Uterus (tissue), 4 donors: Measurements from ENCODE around the gene ADGRL3. TPM values are rescaled to one million over a fixed set of nuclear protein-coding genes. Genes with fewer than 3 reads are reported as not detected.

Experiments
- DNase-seq, 2 donors: peaks; one replicate each; pipeline ENCODE4 v3.0.0-alpha.2; 2019 to 2020
- H3K27ac ChIP-seq, 2 donors: fragments of 200-600 bp; sonication (generic); 1 replicate in 1 of 2; 2 replicates in 1 of 2; pipeline ENCODE4 v1.5.1; 2016 to 2018
- H3K27me3 ChIP-seq, 2 donors: fragments of 200-600 bp; sonication (generic); one replicate each; pipeline ENCODE4 v1.5.1; 2018 to 2019; ENCODE audit warnings: control low read depth in 1 of 2
- H3K36me3 ChIP-seq, 2 donors: fragments of 200-600 bp; sonication (generic); one replicate each; pipeline ENCODE4 v1.5.1; 2019; ENCODE audit warnings: control low read depth in 1 of 2
- H3K4me1 ChIP-seq, 2 donors: fragments of 200-600 bp; sonication (generic); one replicate each; pipeline ENCODE4 v1.5.1; 2018 to 2019; ENCODE audit warnings: control low read depth in 1 of 2
- H3K4me3 ChIP-seq, 2 donors: fragments of 200-600 bp; sonication (generic); 1 replicate in 1 of 2; 2 replicates in 1 of 2; pipeline ENCODE4 v1.5.1; 2018 to 2019; ENCODE audit warnings: mild to moderate bottlenecking in 1 of 2
- H3K9me3 ChIP-seq, 2 donors: fragments of 200-600 bp; sonication (generic); one replicate each; pipeline ENCODE4 v1.5.1; 2019; ENCODE audit warnings: control low read depth in 1 of 2
- POLR2A ChIP-seq, 2 donors: fragments of 450-650 bp; IDR thresholded peaks; one replicate each; pipeline ENCODE4 v1.6.1; 2016; ENCODE audit warnings: antibody characterized with exemption in 2 of 2, mild to moderate bottlenecking in 1 of 2, moderate library complexity in 1 of 2
- intact Hi-C: fragments of 100-400 bp; cut with DNase I; formaldehyde crosslinking; loops from one replicate; pipeline ENCODE4 v1.15.1; 2023; ENCODE audit warnings: low total_unique reads
- total RNA-seq, 4 donors: library from RNA; depleted of rRNA in 3 of 4; stranded (reverse); fragments of >200 nt in 3 of 4; gene quantifications; one replicate each; pipeline versions ENCODE4 v1.1.0 to v1.2.4, GENCODE V29; 2014 to 2023
- TF ChIP-seq, protein P1 (sequence below), 4 experiments: fragments of 200-600 bp in 2 of 4; fragments of 450-650 bp in 2 of 4; sonication (generic) in 2 of 4; IDR thresholded peaks; one replicate each; pipeline ENCODE4 v1.5.1; 2016 to 2019; ENCODE audit warnings: antibody characterized with exemption in 4 of 4, mild to moderate bottlenecking in 2 of 4, moderate library complexity in 1 of 4
- donor health status: DM: yes; HTN: yes; CAD: no.

ADGRL3 gene
- total RNA-seq, 4 donors from 2014 or later = 31.5 to 411 (median 74.3) TPM

DNA sequence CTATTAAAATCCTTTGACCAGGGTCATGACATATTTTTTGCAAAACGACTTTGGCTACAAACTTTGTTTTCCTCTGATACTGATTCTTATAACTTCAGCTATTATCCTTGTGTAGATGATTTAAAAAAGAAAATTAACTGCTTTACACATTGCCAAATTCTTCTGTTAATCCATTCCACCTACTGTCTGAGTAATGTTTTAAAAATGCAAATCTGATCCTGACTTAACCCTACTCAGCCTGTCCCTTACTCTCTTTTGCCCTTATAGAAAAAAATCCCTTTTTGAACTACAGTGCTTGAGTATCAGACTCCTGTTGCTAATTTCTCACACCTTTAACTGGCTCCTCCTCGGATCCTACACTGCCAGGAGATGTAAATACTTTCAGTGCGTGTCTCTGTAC, 723.1 kb downstream of the ADGRL3 start:
- H3K27ac ChIP-seq = no peak overlapping the region
- H3K4me1 ChIP-seq = no peaks in the 10 kb centered on the region
- intact Hi-C loops = no loop called here
- H3K9me3 ChIP-seq = no peaks in the 10 kb centered on the region
- no peak for DNase-seq
- TF ChIP-seq POLR2A (IDR thresholded peaks at IDR 0.05) = no peak
- TF ChIP-seq, protein P1, sequence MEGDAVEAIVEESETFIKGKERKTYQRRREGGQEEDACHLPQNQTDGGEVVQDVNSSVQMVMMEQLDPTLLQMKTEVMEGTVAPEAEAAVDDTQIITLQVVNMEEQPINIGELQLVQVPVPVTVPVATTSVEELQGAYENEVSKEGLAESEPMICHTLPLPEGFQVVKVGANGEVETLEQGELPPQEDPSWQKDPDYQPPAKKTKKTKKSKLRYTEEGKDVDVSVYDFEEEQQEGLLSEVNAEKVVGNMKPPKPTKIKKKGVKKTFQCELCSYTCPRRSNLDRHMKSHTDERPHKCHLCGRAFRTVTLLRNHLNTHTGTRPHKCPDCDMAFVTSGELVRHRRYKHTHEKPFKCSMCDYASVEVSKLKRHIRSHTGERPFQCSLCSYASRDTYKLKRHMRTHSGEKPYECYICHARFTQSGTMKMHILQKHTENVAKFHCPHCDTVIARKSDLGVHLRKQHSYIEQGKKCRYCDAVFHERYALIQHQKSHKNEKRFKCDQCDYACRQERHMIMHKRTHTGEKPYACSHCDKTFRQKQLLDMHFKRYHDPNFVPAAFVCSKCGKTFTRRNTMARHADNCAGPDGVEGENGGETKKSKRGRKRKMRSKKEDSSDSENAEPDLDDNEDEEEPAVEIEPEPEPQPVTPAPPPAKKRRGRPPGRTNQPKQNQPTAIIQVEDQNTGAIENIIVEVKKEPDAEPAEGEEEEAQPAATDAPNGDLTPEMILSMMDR (IDR thresholded peaks at IDR 0.05) = no peak
- H3K27me3 ChIP-seq = no peaks in the 10 kb centered on the region
- no peaks in the 10 kb centered on the region for H3K36me3 ChIP-seq
- no peak overlapping the region for H3K4me3 ChIP-seq

DNA sequence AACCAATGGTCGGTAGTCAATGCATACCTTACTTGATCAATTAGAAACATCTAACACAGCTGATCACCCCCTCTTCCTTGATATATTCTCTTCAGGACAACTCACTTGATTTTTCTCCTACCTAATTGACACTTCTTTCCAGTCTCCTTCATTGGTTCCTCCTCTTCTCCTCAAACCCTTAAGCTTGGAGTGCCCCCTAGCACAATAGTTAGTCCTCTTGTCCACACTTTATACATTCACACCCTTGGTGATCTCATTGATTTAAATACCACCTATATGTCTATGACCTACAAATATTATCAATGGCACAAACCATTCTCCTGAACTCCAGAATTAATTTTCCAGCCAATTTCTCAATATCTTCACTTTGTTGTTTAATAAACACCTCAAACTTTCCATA, 724.0 kb downstream of the ADGRL3 start:
- Histone ChIP-seq H3K27me3 (no peaks in the 10 kb centered on the region), H3K4me3 (no peak overlapping the region), H3K4me1 (no peaks in the 10 kb centered on the region), H3K36me3 (no peaks in the 10 kb centered on the region), H3K9me3 (no peaks in the 10 kb centered on the region), H3K27ac (no peak overlapping the region)
- no peak for DNase-seq
- no peak for TF ChIP-seq POLR2A (IDR thresholded peaks at IDR 0.05)
- TF ChIP-seq, protein P1 (IDR thresholded peaks at IDR 0.05) = no peak
- intact Hi-C loops = no loop called here

DNA sequence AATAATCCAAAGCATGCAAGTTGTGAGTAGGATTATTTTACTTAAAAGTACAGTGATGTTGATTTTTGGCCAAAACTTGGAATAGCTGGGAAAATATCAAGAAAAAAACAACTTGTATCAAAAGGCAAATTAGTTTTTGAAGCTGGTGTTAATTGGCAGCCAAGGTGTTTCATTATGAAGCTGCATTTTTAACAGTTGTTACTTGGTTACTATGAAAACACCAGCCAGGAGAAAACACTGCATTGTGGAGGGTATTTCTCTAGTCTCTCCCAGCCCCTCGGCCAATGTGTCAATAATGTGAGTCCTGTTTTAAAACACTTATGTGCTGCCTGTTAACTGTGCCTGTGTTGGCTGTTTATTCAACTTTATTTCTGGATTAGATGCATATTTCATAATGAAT, 733.4 kb downstream of the ADGRL3 start:
- no peaks in the 10 kb centered on the region for H3K9me3 ChIP-seq
- DNase-seq = no peak
- intact Hi-C loops = no loop called here
- no peaks in the 10 kb centered on the region for H3K4me1 ChIP-seq
- H3K4me3 ChIP-seq = no peak overlapping the region
- H3K27me3 ChIP-seq = no peaks in the 10 kb centered on the region
- no peak overlapping the region for H3K27ac ChIP-seq
- no peaks in the 10 kb centered on the region for H3K36me3 ChIP-seq
- TF ChIP-seq POLR2A (IDR thresholded peaks at IDR 0.05) = no peak
- TF ChIP-seq, protein P1 (IDR thresholded peaks at IDR 0.05) = no peak

DNA sequence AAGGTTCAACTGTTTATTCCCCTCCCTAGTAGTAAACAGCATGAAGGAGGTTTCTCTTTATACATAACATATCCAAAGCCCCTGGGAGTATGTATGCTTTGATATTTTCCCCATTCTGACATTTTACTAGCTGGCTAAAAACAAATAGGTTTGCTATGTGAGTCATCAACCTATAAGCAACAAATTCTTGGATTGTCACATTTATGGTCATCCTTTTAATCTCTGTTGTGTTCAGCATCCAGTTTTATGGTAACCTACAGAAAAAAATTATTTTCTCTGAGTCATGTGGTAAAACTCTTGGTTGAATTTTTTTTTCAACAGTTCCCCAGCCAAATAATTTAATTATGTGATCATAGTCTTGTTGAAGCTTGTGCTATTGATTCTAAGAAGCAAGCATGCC, 734.1 kb downstream of the ADGRL3 start:
- DNase-seq = no peak
- Histone ChIP-seq H3K4me1 (no peaks in the 10 kb centered on the region), H3K27ac (no peak overlapping the region), H3K36me3 (no peaks in the 10 kb centered on the region), H3K9me3 (no peaks in the 10 kb centered on the region), H3K27me3 (no peaks in the 10 kb centered on the region), H3K4me3 (no peak overlapping the region)
- intact Hi-C loops = no loop called here
- TF ChIP-seq, protein P1 (IDR thresholded peaks at IDR 0.05) = no peak
- no peak for TF ChIP-seq POLR2A (IDR thresholded peaks at IDR 0.05)

DNA sequence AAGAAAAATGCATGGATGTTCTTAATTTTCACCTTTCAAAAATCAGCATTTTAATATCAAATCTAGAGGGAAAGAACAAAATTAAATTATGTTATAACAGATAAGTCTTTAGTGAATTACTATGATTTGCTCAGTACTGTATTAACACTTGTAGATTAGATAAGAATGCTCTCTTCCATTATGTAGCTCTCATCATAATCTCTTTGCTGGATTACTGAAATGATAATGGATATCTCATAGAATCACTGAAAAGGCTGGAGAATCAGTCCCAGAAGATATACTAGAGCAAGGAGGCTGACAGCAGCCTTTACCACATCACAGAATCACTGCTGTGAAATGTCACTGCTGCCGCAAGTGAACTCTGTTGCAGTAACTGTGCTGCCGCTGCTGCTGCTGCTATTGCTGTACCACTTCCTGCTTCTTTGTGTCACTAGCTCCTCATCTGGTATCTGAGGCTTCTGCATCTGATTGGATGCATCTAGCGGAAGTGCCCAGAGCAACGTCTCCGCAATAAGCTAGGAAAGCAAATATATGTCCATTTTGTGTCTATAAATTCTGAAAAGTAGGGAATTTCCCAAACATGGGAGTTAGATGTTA, 738.2 kb downstream of the ADGRL3 start:
- DNase-seq = no peak
- no peak overlapping the region for H3K27ac ChIP-seq
- no peak overlapping the region for H3K4me3 ChIP-seq
- no peaks in the 10 kb centered on the region for H3K27me3 ChIP-seq
- no peaks in the 10 kb centered on the region for H3K36me3 ChIP-seq
- intact Hi-C loops = no loop called here
- no peaks in the 10 kb centered on the region for H3K9me3 ChIP-seq
- H3K4me1 ChIP-seq = no peaks in the 10 kb centered on the region
- TF ChIP-seq POLR2A (IDR thresholded peaks at IDR 0.05) = no peak
- TF ChIP-seq, protein P1 (IDR thresholded peaks at IDR 0.05) = no peak
